ENCODE data around the gene PRDM16.

DNA sequence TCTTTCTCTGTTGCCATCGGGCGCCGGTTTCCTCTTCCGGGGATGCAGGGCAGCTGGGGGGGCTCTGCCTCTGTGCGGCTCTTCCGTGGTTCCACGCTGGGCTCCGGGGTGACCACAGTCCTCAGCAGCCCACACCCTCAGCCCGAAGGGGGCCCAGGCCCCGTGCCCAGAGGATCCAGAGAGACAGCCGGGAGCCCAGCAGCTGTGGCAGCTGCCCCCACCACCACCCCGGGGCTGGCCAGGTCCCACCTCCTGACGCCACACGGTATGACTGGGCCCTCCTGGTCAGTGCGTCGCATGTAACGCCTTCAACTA, 172.2 kb downstream of the PRDM16 start:
- TF ChIP-seq, protein P1, sequence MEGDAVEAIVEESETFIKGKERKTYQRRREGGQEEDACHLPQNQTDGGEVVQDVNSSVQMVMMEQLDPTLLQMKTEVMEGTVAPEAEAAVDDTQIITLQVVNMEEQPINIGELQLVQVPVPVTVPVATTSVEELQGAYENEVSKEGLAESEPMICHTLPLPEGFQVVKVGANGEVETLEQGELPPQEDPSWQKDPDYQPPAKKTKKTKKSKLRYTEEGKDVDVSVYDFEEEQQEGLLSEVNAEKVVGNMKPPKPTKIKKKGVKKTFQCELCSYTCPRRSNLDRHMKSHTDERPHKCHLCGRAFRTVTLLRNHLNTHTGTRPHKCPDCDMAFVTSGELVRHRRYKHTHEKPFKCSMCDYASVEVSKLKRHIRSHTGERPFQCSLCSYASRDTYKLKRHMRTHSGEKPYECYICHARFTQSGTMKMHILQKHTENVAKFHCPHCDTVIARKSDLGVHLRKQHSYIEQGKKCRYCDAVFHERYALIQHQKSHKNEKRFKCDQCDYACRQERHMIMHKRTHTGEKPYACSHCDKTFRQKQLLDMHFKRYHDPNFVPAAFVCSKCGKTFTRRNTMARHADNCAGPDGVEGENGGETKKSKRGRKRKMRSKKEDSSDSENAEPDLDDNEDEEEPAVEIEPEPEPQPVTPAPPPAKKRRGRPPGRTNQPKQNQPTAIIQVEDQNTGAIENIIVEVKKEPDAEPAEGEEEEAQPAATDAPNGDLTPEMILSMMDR (IDR thresholded peaks at IDR 0.05): no peak
- TF ChIP-seq POLR2A (IDR thresholded peaks at IDR 0.05): no peak
